GM19395 (cell line): ENCODE data around the gene IL13RA1.
"Not testable (repeated sequence)": the region's sequence is repeated elsewhere in the genome, so short reads cannot be mapped to it uniquely, and the experiment has no call there.

ENCODE experiments used
- ATAC-seq: cut with Tn5 transposase; IDR thresholded peaks from one replicate; pipeline ENCODE4 v1.9.1; 2021; ENCODE audit warnings: mild to moderate bottlenecking, moderate library complexity; ENCODE audit not compliant: unreplicated experiment

Gene IL13RA1

DNA sequence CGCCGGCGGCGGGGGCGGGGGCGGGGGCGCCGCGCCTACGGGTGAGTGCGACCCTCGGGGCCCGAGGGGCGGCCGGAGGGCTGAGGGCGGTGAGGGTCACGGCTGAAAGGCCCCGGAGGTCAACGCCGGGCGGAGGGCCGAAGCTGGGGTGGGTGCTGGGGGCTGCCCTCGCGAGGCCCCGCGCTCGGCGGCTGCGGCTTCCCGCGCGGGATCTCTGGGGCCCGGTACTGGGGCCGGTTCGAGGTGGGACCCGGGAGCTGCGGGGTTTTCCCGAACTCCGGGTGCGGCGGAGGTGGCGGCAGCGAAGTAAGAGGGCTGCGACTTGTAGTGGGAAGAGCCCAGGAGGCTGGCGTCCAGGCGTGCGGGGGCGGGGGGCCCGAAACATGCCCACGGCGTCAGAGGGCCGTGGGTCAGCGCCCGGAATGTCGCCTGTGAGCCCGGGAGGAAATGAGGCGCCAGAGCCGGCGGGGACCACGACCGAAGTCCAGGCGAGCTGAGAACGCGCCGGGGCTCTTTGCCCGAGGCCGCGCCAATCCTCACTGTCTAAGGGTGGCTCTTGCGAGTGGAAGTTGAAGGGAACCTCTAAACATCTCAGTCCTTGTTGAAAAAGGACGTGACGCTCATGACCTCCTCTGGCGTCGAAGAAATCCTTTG, 407 bp downstream of the IL13RA1 start:
- ATAC-seq = peak; percentile 15

- no peak for ATAC-seq
These were observed 1.7 kb downstream of the IL13RA1 start for GRCh38 chrX:118729042-118729652.

DNA sequence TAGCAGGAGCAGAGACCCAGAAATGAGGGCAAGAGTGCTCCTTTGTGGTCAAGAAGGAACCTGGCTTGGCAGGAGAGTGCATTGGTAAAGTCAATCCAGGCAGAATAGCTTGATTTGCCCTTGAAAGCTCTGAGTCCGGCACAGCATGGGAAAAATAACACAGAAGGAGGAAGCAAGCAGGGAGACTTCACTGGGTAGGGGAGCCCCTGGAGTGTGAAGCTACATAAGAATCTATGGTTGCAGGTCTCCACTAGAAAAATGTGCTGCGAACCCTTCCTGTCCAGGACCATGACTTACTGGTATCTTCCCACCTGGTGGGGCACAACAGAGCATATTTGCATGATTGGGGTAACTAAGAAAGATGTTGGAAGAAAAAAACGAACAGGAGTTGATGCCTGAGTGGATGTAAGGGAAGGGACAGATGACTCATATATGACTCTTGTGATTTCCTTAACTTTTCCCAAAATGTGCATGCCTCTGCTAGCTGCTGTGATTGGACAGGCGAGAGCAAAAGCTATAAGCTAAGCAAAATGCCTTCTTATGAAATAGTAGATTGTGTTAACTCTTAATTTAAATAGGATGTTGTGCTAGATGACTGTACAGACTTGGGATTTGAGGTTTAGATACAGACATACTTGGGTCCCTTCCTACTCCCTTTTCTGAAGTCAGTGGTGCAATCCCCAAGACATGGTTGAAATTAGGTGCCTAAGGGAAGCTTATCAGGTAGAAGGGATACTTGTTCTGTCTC, 3.3 kb downstream of the IL13RA1 start:
- ATAC-seq = no peak

- not testable (repeated sequence) for ATAC-seq
These were observed 5.1 kb downstream of the IL13RA1 start for GRCh38 chrX:118732551-118732950.

- ATAC-seq = peak; percentile 72
These were observed 7.5 kb downstream of the IL13RA1 start for GRCh38 chrX:118734909-118735308.

GRCh38 chrX:118736394-118737010, 9.1 kb downstream of the IL13RA1 start:
- no peak for ATAC-seq

GRCh38 chrX:118739577-118739976, 12.2 kb downstream of the IL13RA1 start:
- ATAC-seq = no peak

DNA sequence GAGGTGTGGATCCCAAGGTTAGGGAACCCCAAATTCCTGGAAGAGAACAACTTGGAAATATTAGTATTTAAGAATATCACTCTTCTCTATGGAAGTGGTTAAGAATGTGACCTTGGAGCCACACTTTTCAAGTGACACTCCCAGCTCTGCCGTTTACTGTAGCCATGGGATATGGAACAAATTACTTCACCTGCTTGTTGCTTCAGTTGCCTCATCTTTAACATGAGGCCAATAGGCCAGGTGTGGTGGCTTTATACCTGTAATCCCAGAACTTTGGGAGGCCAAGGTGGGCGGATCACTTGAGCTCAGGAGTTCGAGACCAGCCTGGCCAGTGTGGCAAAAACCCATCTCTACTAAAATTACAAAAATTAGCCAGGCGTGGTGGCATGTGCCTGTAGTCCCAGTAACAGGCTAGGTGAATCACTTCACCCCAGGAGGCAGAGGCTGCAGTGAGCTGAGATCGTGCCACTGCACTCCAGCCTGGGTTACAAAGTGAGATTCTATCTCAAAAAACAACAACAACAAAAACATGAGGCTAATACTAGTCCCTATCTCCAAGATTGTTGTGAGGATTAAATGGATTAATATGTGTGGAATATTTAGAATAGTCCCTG, 13.0 kb downstream of the IL13RA1 start:
- ATAC-seq = no peak

DNA sequence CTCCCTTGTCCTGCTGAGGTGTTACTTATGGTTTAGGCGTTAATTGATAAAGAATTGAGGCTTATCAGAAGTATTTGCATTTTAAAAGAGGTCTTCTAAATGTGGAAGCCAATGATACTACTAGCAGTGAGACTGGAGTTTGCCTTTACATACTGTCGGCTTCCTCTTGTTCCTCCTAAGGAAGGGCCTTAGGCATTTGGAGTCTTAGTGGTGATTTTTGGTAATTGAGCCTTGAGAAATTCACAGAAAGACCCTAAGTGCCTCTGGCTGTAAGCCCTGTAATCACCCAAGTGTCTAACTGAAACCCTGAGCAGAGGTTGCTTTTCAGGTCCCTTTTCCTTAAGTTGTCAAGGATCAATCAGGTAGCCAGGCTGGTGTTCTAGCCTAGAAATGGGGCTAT, 14.8 kb downstream of the IL13RA1 start:
- ATAC-seq = no peak

DNA sequence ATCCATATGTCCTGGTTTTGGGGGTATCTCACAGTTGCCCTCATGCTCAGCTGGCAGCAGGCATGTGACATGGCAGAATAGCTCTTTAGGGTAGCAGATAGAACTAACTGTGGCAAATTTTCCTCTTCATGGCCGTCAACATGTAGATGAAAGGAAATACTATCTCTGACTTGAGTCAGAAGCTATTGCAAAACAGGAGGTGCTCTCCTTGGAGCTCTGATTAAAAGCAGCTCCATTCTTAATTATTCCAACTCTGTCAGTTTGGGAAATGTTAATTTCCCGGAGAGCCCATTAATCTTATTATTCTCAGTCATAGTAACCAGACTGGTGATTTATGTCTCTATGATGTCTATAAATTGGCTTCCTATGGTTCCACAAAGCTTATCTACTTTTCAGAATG, 18.2 kb downstream of the IL13RA1 start:
- ATAC-seq = no peak

GRCh38 chrX:118751950-118752783, 24.8 kb downstream of the IL13RA1 start:
- peak; percentile 91 for ATAC-seq

- ATAC-seq = no peak
These were observed 28.2 kb downstream of the IL13RA1 start for GRCh38 chrX:118755633-118756032.

- no peak for ATAC-seq
These were observed 28.7 kb downstream of the IL13RA1 start for GRCh38 chrX:118756101-118756500.

DNA sequence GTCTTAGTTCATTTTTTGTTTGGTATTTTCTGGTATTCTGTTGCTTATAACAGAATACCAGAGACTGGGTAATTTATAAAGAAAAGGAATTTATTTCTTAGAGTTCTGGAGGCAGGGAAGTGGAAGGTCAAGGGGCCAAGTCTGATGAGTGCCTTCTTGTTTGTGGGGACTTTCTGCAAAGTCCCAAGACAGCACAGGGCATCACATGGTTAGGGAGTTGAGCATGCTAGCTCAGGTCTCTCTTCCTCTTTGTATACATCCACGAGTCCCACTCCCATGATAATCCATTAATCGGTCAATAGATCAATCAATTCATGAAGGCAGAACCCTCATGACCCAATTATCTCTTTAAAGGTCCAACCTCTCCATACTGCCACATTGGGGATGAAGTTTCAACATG, 31.1 kb downstream of the IL13RA1 start:
- ATAC-seq = no peak

DNA sequence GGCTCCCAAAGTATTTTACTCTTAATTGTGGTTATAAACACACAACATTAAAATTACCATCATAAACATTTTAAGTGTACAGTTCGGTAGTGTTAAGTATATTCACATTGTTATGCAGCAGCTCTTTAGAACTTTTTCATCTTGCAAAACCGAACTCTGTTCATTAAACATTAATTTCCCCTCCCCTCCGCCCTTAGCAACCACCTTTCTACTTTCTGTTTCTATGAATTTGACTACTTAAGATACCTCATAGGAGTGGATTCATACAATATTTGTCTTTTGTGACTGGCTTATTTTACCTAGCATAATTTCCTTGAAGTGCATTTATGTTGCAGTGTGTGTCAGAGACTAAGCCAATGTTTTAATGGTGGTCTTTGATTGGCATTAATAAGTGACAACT, 32.6 kb downstream of the IL13RA1 start:
- no peak for ATAC-seq

DNA sequence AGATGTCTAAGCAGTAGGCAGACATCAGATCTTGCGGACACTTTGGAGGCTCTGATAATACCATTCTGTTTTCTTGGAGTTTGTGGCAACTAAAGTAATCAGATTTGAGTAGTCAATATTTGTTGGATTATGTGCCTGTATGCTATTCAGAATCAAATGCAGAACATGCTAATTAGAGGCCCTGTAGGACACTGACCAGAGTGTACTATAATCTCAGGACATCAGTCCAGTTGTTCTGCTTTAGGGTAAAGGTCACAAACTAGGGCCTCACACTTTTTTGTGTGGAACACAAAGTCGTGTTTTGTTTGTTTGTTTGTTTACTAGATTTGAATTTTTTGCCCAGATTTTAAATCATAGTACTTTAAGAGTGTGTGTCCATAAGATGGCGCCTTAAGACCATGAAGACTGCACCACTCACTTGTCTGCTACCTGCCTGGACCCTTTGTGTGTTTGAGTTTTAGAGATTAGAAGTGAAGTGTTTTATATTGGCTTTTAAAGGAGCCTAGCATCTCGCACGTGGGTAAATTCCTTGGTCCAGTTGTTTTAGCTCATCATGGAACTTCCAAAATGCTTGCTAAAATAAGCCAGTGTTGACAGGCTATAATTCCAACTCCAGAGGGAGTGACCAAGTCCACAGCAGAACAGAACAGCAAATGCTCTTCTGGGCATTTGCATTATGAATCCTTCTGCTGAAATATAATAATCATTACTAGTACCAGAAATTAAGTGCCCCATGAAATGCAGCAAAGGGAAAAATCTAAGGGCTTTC, 34.7 kb downstream of the IL13RA1 start:
- ATAC-seq = no peak

GRCh38 chrX:118763489-118763888, 36.1 kb downstream of the IL13RA1 start:
- ATAC-seq = no peak

GRCh38 chrX:118764122-118764521, 36.7 kb downstream of the IL13RA1 start:
- ATAC-seq = no peak

DNA sequence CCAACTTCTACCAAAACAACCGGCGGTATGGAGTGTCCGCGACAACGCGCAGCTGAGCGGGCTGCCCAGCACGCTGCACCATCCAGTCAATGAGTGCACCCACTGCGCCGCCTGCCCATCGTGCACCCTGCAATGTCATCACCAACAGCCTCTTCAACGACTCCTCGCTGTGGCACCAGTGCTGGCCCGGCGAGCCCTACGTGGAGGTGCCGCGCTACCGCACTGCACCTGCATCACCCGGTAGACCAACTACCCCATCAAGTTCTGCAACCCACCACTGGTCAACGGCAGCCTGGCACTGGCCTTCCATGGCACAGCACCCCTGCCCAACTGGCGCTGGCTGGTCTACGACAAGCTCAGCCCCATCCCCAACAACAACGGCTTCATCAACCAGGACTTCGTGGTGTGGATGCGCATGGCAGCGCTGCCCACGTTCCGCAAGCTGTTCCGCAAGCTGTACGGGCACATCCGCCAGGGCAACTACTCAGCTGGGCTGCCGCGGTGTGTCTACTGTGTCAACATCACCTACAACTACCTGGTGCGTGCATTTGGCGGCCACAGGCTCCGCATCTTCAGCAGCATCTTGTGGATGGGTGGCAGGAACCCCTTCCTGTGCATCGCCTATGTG, 42.8 kb downstream of the IL13RA1 start:
- no peak for ATAC-seq
